K562 (cell line): ENCODE results near the gene TLE3. TPM values are rescaled to one million over a fixed set of nuclear protein-coding genes. Genes with fewer than 3 reads are reported as not detected.

Source experiments
- ATF6 ChIP-seq: sonication (generic); formaldehyde crosslinking; IDR thresholded peaks from 2 replicates; pipeline ENCODE4 v1.4.0; 2020; ENCODE audit warnings: mild to moderate bottlenecking, missing genetic modification reagents
- CGGBP1 ChIP-seq: fragments of 250-450 bp; sonication (Bioruptor Pico); IDR thresholded peaks from 2 replicates; pipeline ENCODE4 v1.9.0; 2021; ENCODE audit warnings: mild to moderate bottlenecking
- E4F1 ChIP-seq: fragments of 250-450 bp; sonication (Bioruptor Pico); IDR thresholded peaks from 2 replicates; pipeline ENCODE4 v1.5.0; 2021; ENCODE audit warnings: mild to moderate bottlenecking, borderline replicate concordance
- ETV1 ChIP-seq: fragments of 450-650 bp; conservative IDR thresholded peaks from 2 replicates; pipeline ENCODE4 v1.6.1; 2016; ENCODE audit warnings: missing genetic modification characterization, control low read depth, low read depth, missing compliant biosample characterization
- FOXK1 ChIP-seq: sonication (generic); formaldehyde crosslinking; IDR thresholded peaks from 2 replicates; pipeline ENCODE4 v1.8.0; 2022; ENCODE audit warnings: missing genetic modification reagents, mild to moderate bottlenecking, borderline replicate concordance
- GTF2E2 ChIP-seq: fragments of 200-800 bp; sonication (Bioruptor generic); IDR thresholded peaks from 2 replicates; pipeline ENCODE4 v1.6.1; 2016; ENCODE audit warnings: missing genetic modification characterization, missing compliant biosample characterization
- ILK ChIP-seq: fragments of 450-650 bp; IDR thresholded peaks from 2 replicates; pipeline ENCODE4 v1.6.1; 2016; ENCODE audit warnings: missing genetic modification characterization, low read depth, mild to moderate bottlenecking, missing compliant biosample characterization, moderate library complexity, borderline replicate concordance
- KLF10 ChIP-seq: fragments of 250-450 bp; sonication (Bioruptor Pico); IDR thresholded peaks from 2 replicates; pipeline ENCODE4 v1.6.1; 2021; ENCODE audit warnings: matching md5 sums
- MCM3 ChIP-seq: fragments of 450-650 bp; IDR thresholded peaks from 2 replicates; pipeline ENCODE4 v1.6.1; 2016
- NCOA4 ChIP-seq: fragments of 450-650 bp; IDR thresholded peaks from 2 replicates; pipeline ENCODE4 v1.6.1; 2018; ENCODE audit warnings: mild to moderate bottlenecking; ENCODE audit not compliant: partially characterized antibody
- NKRF ChIP-seq: fragments of 450-650 bp; IDR thresholded peaks from 2 replicates; pipeline ENCODE4 v1.6.1; 2016; ENCODE audit warnings: borderline replicate concordance
- PHF8 ChIP-seq: fragments of 200-600 bp; sonication (generic); IDR thresholded peaks from 2 replicates; pipeline ENCODE4 v1.6.1; 2012; ENCODE audit warnings: mixed run types, mild to moderate bottlenecking, inconsistent platforms, low read length, moderate library complexity, borderline replicate concordance
- PTRF ChIP-seq: fragments of 450-650 bp; IDR thresholded peaks from 2 replicates; pipeline ENCODE4 v1.6.1; 2016; ENCODE audit warnings: mild to moderate bottlenecking, missing genetic modification characterization, missing compliant biosample characterization
- RBM15 ChIP-seq: fragments of 200-400 bp; formaldehyde crosslinking; IDR thresholded peaks from 2 replicates; pipeline ENCODE4 v1.6.1; 2018; ENCODE audit warnings: mild to moderate bottlenecking, low read length, moderate library complexity; ENCODE audit not compliant: insufficient read depth
- SMARCB1 ChIP-seq: IDR thresholded peaks from 2 replicates; pipeline ENCODE4 v1.6.1; 2011; ENCODE audit warnings: improper control_type of control experiment, low read depth; ENCODE audit not compliant: insufficient read length
- SNIP1 ChIP-seq: fragments of 450-650 bp; IDR thresholded peaks from 2 replicates; pipeline ENCODE4 v1.7.1; 2017; ENCODE audit warnings: low read depth, mild to moderate bottlenecking
- TEAD2 ChIP-seq: fragments of 450-650 bp; IDR thresholded peaks from 2 replicates; pipeline ENCODE4 v1.6.1; 2016; ENCODE audit warnings: missing genetic modification characterization, control low read depth, missing compliant biosample characterization
- ZNF740 ChIP-seq, 3 experiments: fragments of 200-800 bp in 1 of 3; sonication (Bioruptor generic) in 1 of 3; sonication (generic) in 1 of 3; formaldehyde crosslinking in 1 of 3; IDR thresholded peaks; 2 replicates each; pipeline versions ENCODE4 v1.6.1 to v1.8.0; 2016 to 2022; ENCODE audit warnings: mild to moderate bottlenecking in 2 of 3, missing compliant biosample characterization in 2 of 3, missing genetic modification characterization in 2 of 3, missing genetic modification reagents in 1 of 3
- polyA plus RNA-seq, 8 experiments: library from polyadenylated mRNA; depleted of rRNA in 4 of 8; stranded (reverse) in 5 of 8; unstranded in 3 of 8; fragments of >200 nt; fragmentation: Nextera tagmentation in 2 of 8; fragmentation: Illumina TruSeq in 1 of 8; extraction: Ambion mirVana in 2 of 8; extraction: Trizol in 1 of 8; gene quantifications; 2 replicates each; pipeline versions ENCODE4 v1.2.1 to v1.2.3, GENCODE V29; 2011 to 2014; ENCODE audit warnings: inconsistent platforms in 1 of 8, missing spikeins in 1 of 8
- total RNA-seq, 7 experiments: library from RNA; depleted of rRNA in 6 of 7; stranded (reverse); fragments of >200 nt in 6 of 7; fragmentation: Illumina TruSeq in 2 of 7; extraction: Trizol in 2 of 7; gene quantifications; 2 replicates each; pipeline versions ENCODE4 v1.2.1 to v1.2.3, GENCODE V29; 2011 to 2021; ENCODE audit warnings: low replicate concordance in 1 of 7

TLE3 gene
- total and polyA plus RNA-seq, 9 of the 15 experiments (the other 6 are each of a cell fraction or from before 2014, with no cell fraction given) = 1.5 to 84.2 (median 14.1) TPM

GRCh38 chr15:70099167-70099966 lies 1.6 kb upstream of the TLE3 start (continued):
- TF ChIP-seq SMARCB1 = no peak
- TF ChIP-seq PHF8 = peak; percentile 70
- TF ChIP-seq ATF6 (CRISPR knock-in tag) = no peak
- TF ChIP-seq SNIP1 = no peak
- no peak for TF ChIP-seq CGGBP1 (CRISPR knock-in tag)
- TF ChIP-seq RBM15 = no peak
- no peak for TF ChIP-seq NKRF
- TF ChIP-seq KLF10 (CRISPR knock-in tag) = no peak
- TF ChIP-seq ETV1 (tag) = no peak
- no peak for TF ChIP-seq PTRF (tag)
- no peak for TF ChIP-seq MCM3
- no peak for TF ChIP-seq ILK (tag)
- no peak for TF ChIP-seq FOXK1 (CRISPR knock-in tag)
- TF ChIP-seq TEAD2 (tag) = no peak
- TF ChIP-seq NCOA4 = no peak
- TF ChIP-seq ZNF740 (CRISPR knock-in tag; IDR thresholded peaks at IDR 0.05) = peak; percentile 85
- peak in 1 of 2 experiments; percentile 73; a peak in 2 of 4 replicates for TF ChIP-seq ZNF740 (tag; IDR thresholded peaks at IDR 0.05)
- TF ChIP-seq GTF2E2 (tag) = peak; percentile 97
- no peak for TF ChIP-seq E4F1 (CRISPR knock-in tag)
